C1 segment of cervical spinal cord (tissue), 14 donors: Measurements from ENCODE around the gene NLN.
"Not testable (repeated sequence)": the region's sequence is repeated elsewhere in the genome, so short reads cannot be mapped to it uniquely, and the experiment has no call there.

Source experiments
- DNase-seq, 14 donors: peaks; one replicate each; lab custom pipeline; 2025; lab: John Stamatoyannopoulos, UW

NLN gene

DNA sequence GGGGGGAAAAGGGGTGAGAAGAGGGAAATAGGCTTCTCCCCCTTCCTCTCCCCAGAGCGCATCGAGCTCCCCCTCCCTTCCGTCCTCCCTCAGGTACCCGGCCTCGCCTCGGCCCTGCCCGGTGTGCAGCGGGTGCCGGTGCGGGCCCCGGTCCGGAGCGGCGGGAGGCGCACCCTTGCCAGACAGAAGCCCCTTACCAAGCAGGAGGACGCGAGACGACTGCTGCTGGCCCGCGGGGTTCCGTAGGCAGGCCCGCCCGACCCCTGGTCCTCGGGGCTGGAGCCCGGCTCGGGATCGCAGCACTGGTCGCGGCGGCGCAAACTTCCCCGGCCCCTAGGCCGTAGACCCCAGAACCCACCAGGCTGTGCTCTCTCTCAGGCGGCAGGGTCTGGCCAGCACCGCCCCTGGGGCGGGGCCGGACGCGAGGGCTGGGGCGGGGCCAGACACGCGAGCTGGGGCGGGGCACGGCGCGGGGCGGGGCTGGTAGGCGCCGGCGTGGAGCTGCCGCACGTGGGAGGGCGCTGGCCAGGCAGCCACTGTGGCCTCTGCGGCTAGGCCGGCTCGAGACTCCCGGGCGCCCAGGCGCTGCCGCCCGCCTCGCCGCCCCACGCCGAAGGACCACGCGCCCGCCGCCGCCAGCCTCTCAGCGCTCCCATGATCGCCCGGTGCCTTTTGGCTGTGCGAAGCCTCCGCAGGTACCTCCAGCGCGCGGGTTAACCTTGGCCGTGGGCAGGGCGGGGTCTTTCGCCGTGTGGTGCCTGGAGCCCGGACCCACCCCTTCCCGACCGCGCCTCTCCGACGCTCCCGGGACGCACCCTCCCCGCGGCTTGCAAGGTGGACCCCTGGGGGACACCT is at the start of gene NLN, which contains the start of gene SGTB:
TSS of gene NLN (plus strand) at position 486 of the 855 bp plus-strand sequence. CDS start at position 655, 169 bp downstream.
TSS of gene SGTB (minus strand) at position 390 of the 855 bp plus-strand sequence. CDS start 1,302 bp downstream, outside the sequence.
- DNase-seq, result peak; percentile 10 to 90 (median 78)

DNA sequence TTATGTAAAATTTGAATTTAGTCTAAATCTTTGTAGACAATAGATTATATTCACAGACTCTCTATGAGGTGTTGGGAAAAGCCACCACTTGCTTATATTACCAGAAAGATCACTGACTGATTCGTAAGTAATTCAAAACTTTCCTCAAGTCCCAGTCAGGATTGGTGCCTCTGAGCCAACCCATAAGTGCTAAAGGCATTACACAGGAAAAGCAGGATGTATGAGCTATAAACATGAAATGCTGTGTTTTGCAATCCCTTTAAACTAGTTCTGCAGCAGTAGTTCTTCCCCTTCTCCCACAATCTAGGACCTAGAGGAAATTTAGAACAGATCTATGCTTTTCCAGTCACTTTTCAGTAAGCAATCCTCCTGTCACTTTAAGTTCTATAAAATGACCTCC is 49.2 kb upstream of the NLN start:
- DNase-seq, result no peak

GRCh38 chr5:65674749-65675148 is 47.3 kb upstream of the NLN start:
- DNase-seq, result no peak

DNA sequence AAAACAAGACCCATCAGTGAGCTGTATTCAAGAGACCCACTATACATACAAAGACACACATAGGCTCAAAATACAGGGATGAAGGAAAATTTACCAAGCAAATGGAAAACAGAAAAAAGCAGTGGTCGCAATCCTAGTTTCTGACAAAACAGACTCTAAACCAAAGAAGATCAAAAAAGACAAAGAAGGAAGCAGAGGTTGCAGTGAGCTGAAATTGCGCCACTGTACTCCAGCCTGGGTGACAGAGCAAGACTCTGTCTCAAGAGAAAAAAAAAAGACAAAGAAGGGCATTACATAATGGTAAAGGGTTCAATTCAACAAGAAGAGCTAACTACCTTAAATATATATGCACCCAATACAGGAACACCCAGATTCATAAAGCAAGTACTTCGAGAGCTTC is 45.9 kb upstream of the NLN start:
- DNase-seq, result not testable (repeated sequence)

DNA sequence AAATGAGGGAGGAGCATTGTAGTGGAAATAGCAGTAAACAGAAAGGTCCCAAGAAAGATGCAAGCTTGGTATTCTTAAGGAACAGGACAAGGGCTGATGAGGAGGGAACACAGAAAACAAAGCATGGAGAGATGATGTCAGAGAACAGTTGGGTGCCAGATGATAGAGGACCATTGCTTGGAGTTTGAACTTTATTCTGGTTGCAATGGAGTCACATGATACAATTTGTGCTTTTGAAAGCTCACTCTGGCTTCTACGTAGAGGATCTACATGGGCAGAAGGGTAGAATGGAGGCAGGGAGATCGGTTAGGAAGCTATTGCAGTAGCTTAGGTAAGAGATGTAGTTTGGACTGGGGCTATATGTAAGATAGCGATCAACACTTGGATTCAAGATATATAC is 39.9 kb upstream of the NLN start:
- no peak for DNase-seq

DNA sequence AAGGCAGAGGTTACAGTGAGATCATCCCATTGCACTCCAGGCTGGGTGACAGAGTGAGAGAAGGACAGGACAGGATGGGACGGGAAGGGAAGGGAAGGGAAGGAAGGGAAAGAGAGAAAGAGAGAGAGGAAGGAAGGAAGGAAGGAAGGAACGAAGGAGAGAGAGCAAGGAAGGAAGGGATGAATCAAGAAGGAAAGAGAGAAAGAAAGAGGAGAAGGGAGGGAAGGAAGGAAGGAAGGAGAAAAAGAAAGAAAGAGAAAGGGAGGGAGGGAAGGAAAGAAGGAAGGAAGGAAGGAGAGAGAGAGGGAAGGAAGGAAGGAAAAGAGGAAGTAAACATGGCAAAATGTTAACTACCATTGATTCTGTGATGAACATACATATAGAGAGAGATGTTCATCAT is 28.9 kb upstream of the NLN start:
- DNase-seq, result no peak

- DNase-seq, result no peak
Measured at GRCh38 chr5:65695162-65695755, 26.7 kb upstream of the NLN start.

DNA sequence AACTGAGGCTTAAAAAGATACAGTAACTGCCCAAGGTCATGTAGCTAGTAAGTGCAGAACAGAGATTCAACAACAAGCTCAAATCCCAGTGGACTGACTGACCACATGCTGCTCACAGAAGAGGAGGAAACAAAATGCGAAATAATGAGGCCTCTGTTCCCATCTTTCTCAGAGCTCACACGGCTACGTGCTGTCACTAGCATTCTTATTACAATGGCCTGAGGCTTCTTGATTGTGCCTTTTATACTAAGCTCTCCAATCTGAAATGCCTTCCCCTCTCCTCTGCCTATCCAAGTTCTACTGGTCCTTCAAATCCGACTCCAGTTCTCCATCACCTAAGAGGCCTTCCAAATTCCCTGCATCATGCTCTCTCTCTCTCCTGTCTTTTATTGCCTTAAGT is 26.1 kb upstream of the NLN start:
- DNase-seq, result peak in 9 of 14 donors; percentile 1 to 18 (median 8)

GRCh38 chr5:65696892-65697291 is 25.1 kb upstream of the NLN start:
- DNase-seq, result no peak

DNA sequence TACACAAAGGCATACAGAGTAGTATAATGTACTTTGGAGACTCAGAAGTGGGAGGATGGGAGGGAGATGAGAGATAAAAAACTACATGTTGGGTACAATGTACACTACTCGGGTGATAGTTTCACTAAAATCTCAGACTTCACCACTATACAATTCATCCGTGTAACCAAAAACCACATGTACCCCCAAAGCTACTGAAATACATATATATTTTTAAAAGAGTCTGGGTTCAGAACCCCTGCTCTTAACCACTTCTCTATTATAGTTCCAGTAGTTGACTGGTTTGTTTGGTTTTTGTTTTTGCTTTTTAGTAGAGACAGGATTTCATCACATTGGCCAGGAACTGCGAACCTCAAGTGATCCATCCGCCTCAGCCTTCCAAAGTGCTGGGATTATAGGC is 22.7 kb upstream of the NLN start:
- DNase-seq, result no peak

DNA sequence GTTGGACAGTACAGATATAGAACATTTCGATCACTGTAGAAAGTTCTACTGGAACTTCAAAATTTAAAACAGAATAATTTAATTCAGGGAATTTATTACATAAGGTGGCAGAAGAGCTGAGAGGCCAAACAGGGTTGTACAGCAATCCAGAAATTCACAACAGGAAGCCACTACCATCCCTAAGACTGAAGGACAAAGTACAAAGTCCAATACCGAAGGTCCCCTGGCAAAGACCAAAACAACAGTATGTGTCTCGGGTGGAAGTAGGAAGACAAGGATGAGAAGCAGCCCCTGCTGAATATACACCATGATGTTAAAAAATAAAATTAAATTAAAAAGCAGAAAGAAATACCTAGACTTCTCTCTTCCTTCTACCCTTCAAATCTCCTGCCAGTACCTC is 20.0 kb upstream of the NLN start:
- no peak for DNase-seq

DNA sequence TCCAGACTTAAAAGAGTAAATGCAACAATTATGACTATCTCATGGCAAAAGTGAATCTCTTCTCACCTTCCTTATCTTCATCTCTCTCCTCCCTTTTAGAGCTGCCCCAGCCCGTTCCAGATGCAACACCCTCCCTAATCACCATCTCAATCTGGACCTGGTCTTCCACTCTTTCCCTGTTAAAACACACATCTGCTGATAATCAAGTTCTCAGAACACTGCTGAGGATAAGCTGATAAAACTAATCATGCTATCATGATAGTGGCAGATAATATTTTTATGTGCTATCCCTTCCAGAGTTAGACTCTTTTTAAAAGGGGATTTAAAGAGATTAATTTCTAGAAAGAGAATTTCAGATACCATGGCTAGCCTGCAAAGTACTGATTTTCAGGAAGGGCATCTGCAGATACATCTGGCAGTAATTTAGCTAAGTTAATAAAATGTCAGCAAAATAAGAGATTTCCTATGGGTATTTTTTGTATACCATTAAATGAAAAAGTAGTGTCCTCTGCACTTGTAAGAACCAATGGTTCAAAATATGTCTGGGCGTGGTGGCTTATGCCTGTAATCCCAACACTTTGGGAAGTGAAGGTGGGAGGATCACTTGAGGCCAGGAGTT is 17.3 kb upstream of the NLN start:
- no peak for DNase-seq

DNA sequence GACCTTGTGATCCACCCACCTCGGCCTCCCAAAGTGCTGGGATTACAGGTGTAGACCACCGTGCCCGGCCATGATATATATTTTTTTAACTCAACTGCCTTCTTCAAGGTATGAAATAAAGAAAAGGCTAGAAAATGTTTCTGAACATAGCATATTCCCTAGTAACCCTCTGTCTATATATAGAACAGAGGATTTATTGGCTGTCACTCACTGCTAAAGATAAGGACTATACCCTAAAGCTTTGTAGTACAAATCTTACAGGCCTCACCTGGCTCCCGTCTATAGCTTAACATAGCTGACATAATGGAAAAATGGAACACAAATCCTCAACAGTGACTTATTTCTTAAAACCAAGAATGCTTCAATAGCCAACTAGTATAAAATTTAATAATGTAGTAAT is 14.3 kb upstream of the NLN start:
- no peak for DNase-seq

DNA sequence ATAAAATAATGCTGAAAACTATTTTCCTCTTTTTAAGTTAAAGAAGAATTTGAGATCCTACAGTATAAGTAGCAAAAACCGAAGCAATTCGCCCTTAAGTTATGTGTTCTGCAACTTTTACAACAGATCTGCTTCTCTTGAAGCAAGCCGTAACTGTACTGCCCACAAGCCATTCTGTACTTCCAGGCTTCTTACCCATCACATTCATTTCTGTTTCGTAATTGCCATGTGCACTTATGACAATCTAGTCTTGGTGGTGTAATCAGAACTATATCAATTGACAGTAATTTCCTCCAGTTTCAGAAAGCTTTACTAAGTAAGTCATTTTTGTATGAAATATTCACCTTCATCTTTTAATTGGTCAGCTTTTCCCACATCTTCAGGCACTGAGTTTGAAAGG is 13.9 kb upstream of the NLN start:
- no peak for DNase-seq

DNA sequence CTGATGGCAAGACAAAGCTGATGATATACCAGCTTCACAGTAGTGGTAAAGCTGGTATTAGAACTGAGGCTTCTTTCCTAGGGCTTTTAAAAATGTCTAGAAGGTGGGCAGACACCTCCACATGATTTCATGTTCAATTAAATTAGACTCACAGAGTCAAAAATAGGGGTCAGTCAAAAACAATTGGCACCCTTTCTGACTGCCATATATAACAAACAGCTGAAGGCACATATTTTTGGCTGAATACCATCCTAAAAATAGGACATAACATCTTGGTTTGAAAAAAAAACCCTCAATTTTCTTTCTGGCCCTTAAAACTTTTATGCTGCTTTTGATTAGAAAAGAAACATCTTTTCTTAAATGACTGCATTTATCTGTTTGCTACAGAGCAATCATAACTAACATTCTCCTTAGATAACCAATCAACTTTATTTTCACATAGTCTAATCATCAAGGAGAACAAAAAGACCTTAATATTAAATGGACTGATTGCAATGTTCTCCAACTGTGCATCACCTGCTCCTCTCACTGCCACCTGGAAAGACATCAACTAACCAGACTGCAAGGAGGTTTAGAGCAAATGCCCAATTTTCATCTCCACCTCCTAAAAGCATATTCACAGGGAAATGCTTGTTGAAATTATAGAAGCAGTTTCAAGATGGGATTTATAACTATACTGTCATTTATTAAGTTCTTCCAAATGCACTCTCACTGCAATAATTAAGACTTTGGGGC is 3.3 kb upstream of the NLN start:
- peak in 1 of 14 donors; percentile 87 for DNase-seq

GRCh38 chr5:65721050-65721719 is 820 bp upstream of the NLN start:
- peak in 13 of 14 donors; percentile 18 to 93 (median 48) for DNase-seq

GRCh38 chr5:65722575-65723403 is 784 bp downstream of the NLN start:
- peak in 12 of 14 donors; percentile 16 to 53 (median 37) for DNase-seq

DNA sequence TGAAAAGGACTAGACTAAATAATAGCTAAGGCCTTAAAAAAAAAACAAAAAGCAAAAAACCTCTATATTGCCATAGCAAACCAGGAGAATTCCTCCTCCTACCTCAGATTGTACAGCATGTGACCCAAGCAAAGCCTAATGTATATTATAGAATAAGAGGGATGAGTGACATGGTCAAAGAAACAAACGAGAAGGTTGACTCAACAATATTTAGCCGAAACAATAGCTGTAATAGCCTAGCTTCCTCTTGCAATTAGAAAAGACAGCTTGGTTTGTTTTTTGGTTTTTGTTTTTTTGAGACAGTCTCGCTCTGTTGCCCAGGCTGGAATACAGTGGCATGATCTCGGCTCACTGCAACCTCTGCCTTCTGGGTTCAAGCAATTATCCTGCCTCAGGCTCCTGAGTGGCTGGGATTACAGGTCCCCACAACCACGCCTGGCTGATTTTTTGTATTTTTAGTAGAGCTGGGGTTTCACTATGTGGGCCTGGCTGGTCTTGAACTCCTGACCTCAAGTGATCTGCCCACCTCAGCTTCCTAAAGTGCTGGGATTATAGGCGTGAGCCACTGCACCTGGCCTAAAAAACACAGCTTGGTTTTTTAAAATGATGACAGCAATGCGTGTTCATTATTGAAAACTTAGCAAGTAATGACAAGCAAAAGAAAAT is 5.6 kb downstream of the NLN start:
- DNase-seq, result no peak

DNA sequence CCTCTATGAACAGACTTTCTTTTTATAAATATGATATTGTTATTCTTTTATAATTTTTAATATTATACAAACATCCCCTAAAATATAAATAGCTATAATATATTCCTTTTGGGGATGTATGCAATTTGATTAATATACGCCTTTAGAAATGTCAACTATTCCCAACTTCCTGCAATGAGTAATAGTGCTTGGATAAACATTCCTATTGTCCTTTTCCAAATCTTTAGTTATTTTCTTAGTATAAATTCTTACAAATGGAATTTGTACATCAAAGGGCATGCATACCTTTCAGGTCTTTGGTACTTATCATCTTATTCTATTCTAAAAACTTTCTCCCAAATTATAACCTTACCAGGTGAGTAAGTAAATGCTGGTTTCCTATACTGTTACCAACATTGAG is 6.2 kb downstream of the NLN start:
- DNase-seq, result no peak

DNA sequence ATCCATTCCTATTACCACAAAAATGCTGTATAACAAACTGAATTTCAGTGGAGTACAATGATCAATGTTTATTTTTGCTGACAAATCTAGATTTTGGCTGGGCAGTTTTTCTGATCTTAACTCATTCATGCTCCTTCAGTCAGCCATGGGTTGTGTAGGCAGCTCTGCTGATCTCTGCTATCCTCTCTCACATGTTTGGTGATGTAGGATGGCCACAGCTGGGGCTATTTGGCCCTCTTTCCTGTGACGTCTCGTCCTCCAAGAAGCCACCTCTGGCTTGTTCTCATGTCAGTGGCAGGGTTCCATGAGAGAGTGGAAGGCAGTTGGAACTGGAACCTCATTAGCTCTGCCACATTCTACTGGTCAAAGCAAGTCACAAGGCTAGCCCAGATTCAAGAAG is 8.9 kb downstream of the NLN start:
- DNase-seq, result no peak
